ENCODE measurements around the gene TSPAN18.

GRCh38 chr11:44930588-44931302 is 204.0 kb downstream of the TSPAN18 start:
- TF ChIP-seq TAF1 (IDR thresholded peaks at IDR 0.05; ENCODE audit: borderline replicate concordance, low read depth, low read length) = no peak
- no peak for TF ChIP-seq REST (IDR thresholded peaks at IDR 0.05; ENCODE audit: low read depth, low read length)
- no peak for TF ChIP-seq RAD21 (IDR thresholded peaks at IDR 0.05; ENCODE audit: low read length)
- TF ChIP-seq POLR2AphosphoS5 (IDR thresholded peaks at IDR 0.05; ENCODE audit: low read depth, low read length) = no peak
- TF ChIP-seq USF2 (IDR thresholded peaks at IDR 0.05; ENCODE audit: borderline replicate concordance, low read depth, low read length) = no peak
- TF ChIP-seq CTCF (IDR thresholded peaks at IDR 0.05) = no peak
- TF ChIP-seq EP300 (IDR thresholded peaks at IDR 0.05; ENCODE audit: borderline replicate concordance in 1 of 2, low read depth in 1 of 2, low read length in 1 of 2) = no peak
- TF ChIP-seq YY1 (IDR thresholded peaks at IDR 0.05; ENCODE audit: low read depth) = no peak
- no peak for TF ChIP-seq JUND (IDR thresholded peaks at IDR 0.05)
- no peak for TF ChIP-seq NRF1 (IDR thresholded peaks at IDR 0.05; ENCODE audit: low read depth, low read length)
